Smooth muscle cell (in vitro differentiated cells): ENCODE measurements around the gene BNC2. TPM values are rescaled to one million over a fixed set of nuclear protein-coding genes. Genes with fewer than 3 reads are reported as not detected.

ENCODE experiments used
- DNase-seq: peaks from one replicate; lab custom pipeline; 2025; ENCODE audit not compliant: unreplicated experiment; lab: John Stamatoyannopoulos, UW
- H2AFZ ChIP-seq: fragments of 200-600 bp; sonication (generic); 2 replicates; pipeline ENCODE4 v1.6.0; 2016; ENCODE audit warnings: antibody characterized with exemption, low read depth, mild to moderate bottlenecking
- H3F3A ChIP-seq: fragments of 200-600 bp; sonication (generic); 2 replicates; pipeline ENCODE4 v1.6.0; 2017; ENCODE audit warnings: antibody characterized with exemption, low read depth
- H3K27ac ChIP-seq: fragments of 200-600 bp; sonication (generic); 2 replicates; pipeline ENCODE4 v1.5.1; 2016; ENCODE audit warnings: low read depth, mild to moderate bottlenecking
- H3K27me3 ChIP-seq: fragments of 200-600 bp; sonication (generic); 2 replicates; pipeline ENCODE4 v1.6.1; 2016; ENCODE audit warnings: low read depth, mild to moderate bottlenecking
- H3K36me3 ChIP-seq: fragments of 200-600 bp; sonication (generic); 2 replicates; pipeline ENCODE4 v1.5.1; 2016; ENCODE audit warnings: low read depth
- H3K4me1 ChIP-seq: fragments of 200-600 bp; sonication (generic); 2 replicates; pipeline ENCODE4 v1.5.1; 2016; ENCODE audit warnings: low read depth
- H3K4me2 ChIP-seq: fragments of 200-600 bp; sonication (generic); 2 replicates; pipeline ENCODE4 v1.6.0; 2016; ENCODE audit warnings: mild to moderate bottlenecking
- H3K4me3 ChIP-seq: fragments of 200-600 bp; sonication (generic); 2 replicates; pipeline ENCODE4 v1.5.1; 2016; ENCODE audit warnings: mild to moderate bottlenecking
- H3K79me2 ChIP-seq: fragments of 200-600 bp; sonication (generic); 2 replicates; pipeline ENCODE4 v1.6.0; 2016; ENCODE audit warnings: low read depth, mild to moderate bottlenecking
- H3K9ac ChIP-seq: fragments of 200-600 bp; sonication (generic); 2 replicates; pipeline ENCODE4 v1.6.0; 2016; ENCODE audit warnings: low read depth
- H3K9me3 ChIP-seq: fragments of 200-600 bp; sonication (generic); replicated peaks from 2 replicates; pipeline ENCODE4 v1.5.1; 2016; ENCODE audit warnings: low read depth
- H4K20me1 ChIP-seq: fragments of 200-600 bp; sonication (generic); 2 replicates; pipeline ENCODE4 v1.6.0; 2016; ENCODE audit warnings: low read depth
- WGBS: methylation state at CpG from one replicate; pipeline ENCODE4 v1.1.7; 2016; ENCODE audit warnings: low lambda C conversion rate; 5-methylcytosine and 5-hydroxymethylcytosine counted together
- polyA plus RNA-seq: library from polyadenylated mRNA; unstranded; fragments of >200 nt; fragmentation: Nextera tagmentation; extraction: Ambion mirVana; gene quantifications from 2 replicates; pipeline ENCODE4 v1.2.1, GENCODE V29; 2016
- total RNA-seq: library from RNA; depleted of rRNA; stranded (reverse); fragments of >200 nt; gene quantifications from 2 replicates; pipeline ENCODE4 v1.2.3, GENCODE V29; 2014
- TF ChIP-seq, protein P1 (sequence below): fragments of 200-600 bp; sonication (generic); IDR thresholded peaks from 2 replicates; pipeline ENCODE4 v1.5.1; 2017; ENCODE audit warnings: borderline replicate concordance, mild to moderate bottlenecking, antibody characterized with exemption; ENCODE audit not compliant: insufficient read depth, poor library complexity, severe bottlenecking

BNC2 gene
- total and polyA plus RNA-seq, 2 experiments from 2014 or later, result 11.6 to 13.5 TPM

DNA sequence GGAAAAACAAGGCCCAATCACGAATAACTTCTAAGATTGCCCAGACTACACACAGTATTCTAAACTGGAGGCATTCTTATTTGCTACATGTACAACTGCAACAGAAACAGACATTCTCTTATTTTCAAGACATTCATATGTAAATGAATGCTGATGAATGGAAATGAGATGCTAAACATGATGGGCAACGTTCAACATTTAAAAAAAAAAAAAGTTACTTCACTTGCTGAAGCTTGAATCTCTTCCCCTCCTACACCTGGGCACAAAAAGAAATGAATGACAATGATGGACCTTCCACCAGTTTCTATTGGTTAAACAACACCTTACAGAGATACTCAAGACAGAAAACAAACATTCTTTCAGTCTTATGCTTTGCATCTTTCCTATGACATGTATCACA lies 160.5 kb downstream of the BNC2 start:
- peaks cover 3% of the 10 kb centered on the region for H3F3A ChIP-seq
- no peaks in the 10 kb centered on the region for H3K27me3 ChIP-seq
- H3K27ac ChIP-seq, result no peak overlapping the region
- no peak overlapping the region for H3K4me2 ChIP-seq
- no peak overlapping the region for H2AFZ ChIP-seq
- no peaks in the 10 kb centered on the region for H4K20me1 ChIP-seq
- no peak for DNase-seq
- H3K4me3 ChIP-seq, result no peak overlapping the region
- H3K4me1 ChIP-seq, result peaks cover 45% of the 10 kb centered on the region
- H3K36me3 ChIP-seq, result no peaks in the 10 kb centered on the region
- TF ChIP-seq, protein P1, sequence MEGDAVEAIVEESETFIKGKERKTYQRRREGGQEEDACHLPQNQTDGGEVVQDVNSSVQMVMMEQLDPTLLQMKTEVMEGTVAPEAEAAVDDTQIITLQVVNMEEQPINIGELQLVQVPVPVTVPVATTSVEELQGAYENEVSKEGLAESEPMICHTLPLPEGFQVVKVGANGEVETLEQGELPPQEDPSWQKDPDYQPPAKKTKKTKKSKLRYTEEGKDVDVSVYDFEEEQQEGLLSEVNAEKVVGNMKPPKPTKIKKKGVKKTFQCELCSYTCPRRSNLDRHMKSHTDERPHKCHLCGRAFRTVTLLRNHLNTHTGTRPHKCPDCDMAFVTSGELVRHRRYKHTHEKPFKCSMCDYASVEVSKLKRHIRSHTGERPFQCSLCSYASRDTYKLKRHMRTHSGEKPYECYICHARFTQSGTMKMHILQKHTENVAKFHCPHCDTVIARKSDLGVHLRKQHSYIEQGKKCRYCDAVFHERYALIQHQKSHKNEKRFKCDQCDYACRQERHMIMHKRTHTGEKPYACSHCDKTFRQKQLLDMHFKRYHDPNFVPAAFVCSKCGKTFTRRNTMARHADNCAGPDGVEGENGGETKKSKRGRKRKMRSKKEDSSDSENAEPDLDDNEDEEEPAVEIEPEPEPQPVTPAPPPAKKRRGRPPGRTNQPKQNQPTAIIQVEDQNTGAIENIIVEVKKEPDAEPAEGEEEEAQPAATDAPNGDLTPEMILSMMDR, result no peak
- H3K9ac ChIP-seq, result no peak overlapping the region
- 44% methylated on average over 2 of the region's 2 CpGs for WGBS
- no peaks in the 10 kb centered on the region for H3K79me2 ChIP-seq
- no peaks in the 10 kb centered on the region for H3K9me3 ChIP-seq

DNA sequence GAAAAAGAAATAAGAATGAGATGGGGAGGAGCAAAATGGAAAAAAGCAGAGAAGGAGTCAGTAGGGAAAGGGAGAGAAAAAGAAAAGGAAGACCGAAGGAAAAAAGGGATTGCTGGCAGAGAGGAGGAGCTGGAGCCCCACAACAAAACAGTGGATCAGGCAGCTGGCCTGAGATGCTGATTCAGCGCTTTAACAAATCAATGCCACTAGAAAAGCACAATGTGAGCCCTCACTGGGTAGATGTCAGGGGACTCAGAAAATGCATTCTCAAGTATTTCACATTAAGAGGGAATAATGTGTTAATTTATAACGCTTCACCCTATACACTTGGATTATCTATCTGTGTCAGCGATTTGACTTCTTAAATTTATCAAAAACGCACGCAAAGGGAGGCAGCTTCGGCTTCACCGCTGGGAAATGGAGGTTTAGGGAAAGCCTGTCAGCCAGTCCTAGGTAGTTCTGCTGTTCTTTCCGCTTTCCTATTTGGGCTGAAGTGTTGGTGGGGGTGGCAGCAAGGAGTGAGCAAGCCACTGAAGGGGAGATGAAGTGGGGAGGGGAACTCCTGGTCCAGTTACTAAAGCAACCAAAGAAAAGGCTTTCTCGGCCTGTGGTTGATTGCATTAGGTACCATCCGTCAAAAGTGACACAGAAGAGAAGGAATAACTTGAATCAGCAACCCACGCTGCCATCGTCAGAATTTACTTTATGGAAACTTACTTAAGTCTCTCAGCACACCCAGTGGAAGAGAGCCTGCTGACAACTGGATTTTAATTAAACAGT lies 161.6 kb downstream of the BNC2 start:
- peak overlapping the region; percentile 56 for H2AFZ ChIP-seq
- peak overlapping the region; percentile 27 for H3K9ac ChIP-seq
- H3K36me3 ChIP-seq, result no peaks in the 10 kb centered on the region
- H3F3A ChIP-seq, result peaks cover 6% of the 10 kb centered on the region
- H3K9me3 ChIP-seq, result no peaks in the 10 kb centered on the region
- H3K4me2 ChIP-seq, result peak overlapping the region; percentile 81
- peaks cover 54% of the 10 kb centered on the region for H3K4me1 ChIP-seq
- H3K27me3 ChIP-seq, result no peaks in the 10 kb centered on the region
- WGBS, result 13% methylated on average over 13 of the region's 13 CpGs
- H3K27ac ChIP-seq, result peak overlapping the region; percentile 58
- no peaks in the 10 kb centered on the region for H3K79me2 ChIP-seq
- TF ChIP-seq, protein P1, result no peak
- DNase-seq, result no peak
- no peaks in the 10 kb centered on the region for H4K20me1 ChIP-seq
- H3K4me3 ChIP-seq, result peak overlapping the region; percentile 15

DNA sequence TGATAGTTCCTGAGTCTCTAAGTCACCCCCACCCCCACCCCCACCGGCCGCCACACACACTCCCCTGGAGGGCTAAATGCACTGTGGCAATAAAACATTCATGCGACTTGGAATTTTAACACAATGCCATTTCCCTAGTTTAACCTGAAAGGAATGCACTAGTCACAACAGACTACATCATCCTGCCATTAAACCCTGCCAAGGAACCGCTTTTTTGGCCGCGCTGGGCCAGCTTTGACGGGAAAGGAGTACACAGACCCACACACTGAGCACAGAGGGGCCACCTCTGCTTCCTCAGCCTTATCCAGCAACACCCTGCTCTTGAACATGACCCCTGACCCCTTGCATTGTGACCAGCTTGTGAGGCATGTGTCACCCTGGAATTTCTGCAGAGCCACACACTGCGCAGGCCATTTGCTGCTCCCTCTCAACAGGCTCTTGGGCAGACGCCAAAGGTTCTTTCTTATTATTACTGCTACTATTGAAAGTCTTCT lies 165.3 kb downstream of the BNC2 start:
- Histone ChIP-seq H3K27ac (peak overlapping the region; percentile 93), H3K9me3 (no peaks in the 10 kb centered on the region), H2AFZ (peak overlapping the region; percentile 44), H3K4me2 (peak overlapping the region; percentile 86), H3K79me2 (no peaks in the 10 kb centered on the region), H3K9ac (peak overlapping the region; percentile 82), H3K4me3 (peak overlapping the region; percentile 42), H3K36me3 (no peaks in the 10 kb centered on the region), H3K27me3 (no peaks in the 10 kb centered on the region), H4K20me1 (no peaks in the 10 kb centered on the region), H3K4me1 (peaks cover 37% of the 10 kb centered on the region), H3F3A (peaks cover 6% of the 10 kb centered on the region)
- under 1% methylated on average over 9 of the region's 9 CpGs for WGBS
- TF ChIP-seq, protein P1, result no peak
- DNase-seq, result no peak
